ENCODE results near the gene LRRC66. TPM values are rescaled to one million over a fixed set of nuclear protein-coding genes. Genes with fewer than 3 reads are reported as not detected.

The LRRC66 gene
- total and polyA plus RNA-seq, 8 donors = 0.12 to 5.1 (median 2.5) TPM; not detected in 2

DNA sequence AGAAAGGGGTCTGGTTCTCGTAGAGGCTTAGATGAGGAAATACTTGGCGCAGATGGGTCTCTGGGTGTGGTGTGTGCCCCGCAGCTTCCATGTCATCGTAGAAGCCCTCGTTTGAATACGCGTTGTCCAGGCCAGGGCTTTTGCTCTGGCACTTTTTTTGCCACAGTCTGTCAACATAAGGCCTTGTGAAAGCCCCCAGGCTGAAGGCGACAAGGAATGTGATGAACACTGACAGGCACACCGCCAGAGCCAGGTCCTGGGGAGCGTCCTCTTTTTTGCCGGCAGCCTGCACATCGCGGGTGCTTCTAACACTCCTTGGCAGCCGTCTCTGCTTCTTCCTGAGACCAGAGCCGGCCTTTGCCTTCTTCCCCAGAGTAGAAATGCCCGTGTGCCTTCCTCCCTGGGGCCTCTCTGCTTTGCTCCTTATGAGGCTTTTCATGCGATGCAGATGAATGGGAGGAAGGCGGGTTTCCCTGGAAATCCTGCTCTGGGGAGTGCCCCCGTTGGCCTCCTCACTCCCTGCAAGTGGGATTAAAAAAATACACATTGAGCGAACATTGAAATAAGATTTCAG is 24.4 kb downstream of the LRRC66 start:
- Histone ChIP-seq H3K9me3 (peaks cover 0 to 9% (median 6%) of the 10 kb centered on the region in 4 donors), H3K36me3 (no peaks in the 10 kb centered on the region), H3K27me3 (no peaks in the 10 kb centered on the region), H3K27ac (no peak overlapping the region), H3K4me1 (no peaks in the 10 kb centered on the region), H3K4me3 (no peak overlapping the region)
- intact Hi-C loops (cut with DNase I; ENCODE audit: low total_unique reads) = no loop called here
- no peak for DNase-seq
- WGBS, 5 donors = 63 to 73% (median 66%) methylated on average over 20 of the region's 20 CpGs
- TF ChIP-seq EP300 (IDR thresholded peaks at IDR 0.05) = no peak
- TF ChIP-seq POLR2AphosphoS5 (IDR thresholded peaks at IDR 0.05) = no peak
- TF ChIP-seq, protein P1, sequence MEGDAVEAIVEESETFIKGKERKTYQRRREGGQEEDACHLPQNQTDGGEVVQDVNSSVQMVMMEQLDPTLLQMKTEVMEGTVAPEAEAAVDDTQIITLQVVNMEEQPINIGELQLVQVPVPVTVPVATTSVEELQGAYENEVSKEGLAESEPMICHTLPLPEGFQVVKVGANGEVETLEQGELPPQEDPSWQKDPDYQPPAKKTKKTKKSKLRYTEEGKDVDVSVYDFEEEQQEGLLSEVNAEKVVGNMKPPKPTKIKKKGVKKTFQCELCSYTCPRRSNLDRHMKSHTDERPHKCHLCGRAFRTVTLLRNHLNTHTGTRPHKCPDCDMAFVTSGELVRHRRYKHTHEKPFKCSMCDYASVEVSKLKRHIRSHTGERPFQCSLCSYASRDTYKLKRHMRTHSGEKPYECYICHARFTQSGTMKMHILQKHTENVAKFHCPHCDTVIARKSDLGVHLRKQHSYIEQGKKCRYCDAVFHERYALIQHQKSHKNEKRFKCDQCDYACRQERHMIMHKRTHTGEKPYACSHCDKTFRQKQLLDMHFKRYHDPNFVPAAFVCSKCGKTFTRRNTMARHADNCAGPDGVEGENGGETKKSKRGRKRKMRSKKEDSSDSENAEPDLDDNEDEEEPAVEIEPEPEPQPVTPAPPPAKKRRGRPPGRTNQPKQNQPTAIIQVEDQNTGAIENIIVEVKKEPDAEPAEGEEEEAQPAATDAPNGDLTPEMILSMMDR (IDR thresholded peaks at IDR 0.05) = no peak

DNA sequence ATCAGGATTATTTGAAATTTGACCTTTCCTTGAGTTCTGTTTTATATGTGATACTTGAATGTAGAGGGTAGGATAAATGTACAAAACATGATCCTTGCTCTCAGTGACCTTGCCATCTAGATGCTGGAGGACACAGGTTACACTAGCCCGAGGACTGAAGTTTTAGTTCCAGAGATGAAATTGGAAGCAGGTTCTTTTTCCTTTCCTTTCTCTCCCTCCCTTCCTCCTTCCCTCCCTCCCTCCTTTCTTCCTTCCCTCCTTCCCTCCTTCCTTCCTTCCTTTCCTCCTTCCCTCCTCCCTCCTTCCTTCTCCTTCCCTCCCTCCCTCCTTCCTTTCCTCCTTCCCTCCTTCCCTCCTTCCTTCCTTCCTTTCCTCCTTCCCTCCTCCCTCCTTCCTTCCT is 54.3 kb downstream of the LRRC66 start:
- H3K9me3 ChIP-seq = no peaks in the 10 kb centered on the region
- intact Hi-C loops (cut with DNase I; ENCODE audit: low total_unique reads) = no loop called here
- DNase-seq = no peak
- no peaks in the 10 kb centered on the region for H3K27me3 ChIP-seq
- 48 to 85% (median 78%) methylated on average over 1 of the region's 1 CpG for WGBS, 5 donors
- TF ChIP-seq POLR2A (IDR thresholded peaks at IDR 0.05) = no peak
- TF ChIP-seq EP300 (IDR thresholded peaks at IDR 0.05) = no peak
- TF ChIP-seq, protein P1 (IDR thresholded peaks at IDR 0.05) = no peak
- TF ChIP-seq POLR2AphosphoS5 (IDR thresholded peaks at IDR 0.05) = no peak
- no peak overlapping the region for H3K4me3 ChIP-seq
- no peaks in the 10 kb centered on the region for H3K36me3 ChIP-seq
- no peak overlapping the region for H3K27ac ChIP-seq
- H3K4me1 ChIP-seq = no peaks in the 10 kb centered on the region

DNA sequence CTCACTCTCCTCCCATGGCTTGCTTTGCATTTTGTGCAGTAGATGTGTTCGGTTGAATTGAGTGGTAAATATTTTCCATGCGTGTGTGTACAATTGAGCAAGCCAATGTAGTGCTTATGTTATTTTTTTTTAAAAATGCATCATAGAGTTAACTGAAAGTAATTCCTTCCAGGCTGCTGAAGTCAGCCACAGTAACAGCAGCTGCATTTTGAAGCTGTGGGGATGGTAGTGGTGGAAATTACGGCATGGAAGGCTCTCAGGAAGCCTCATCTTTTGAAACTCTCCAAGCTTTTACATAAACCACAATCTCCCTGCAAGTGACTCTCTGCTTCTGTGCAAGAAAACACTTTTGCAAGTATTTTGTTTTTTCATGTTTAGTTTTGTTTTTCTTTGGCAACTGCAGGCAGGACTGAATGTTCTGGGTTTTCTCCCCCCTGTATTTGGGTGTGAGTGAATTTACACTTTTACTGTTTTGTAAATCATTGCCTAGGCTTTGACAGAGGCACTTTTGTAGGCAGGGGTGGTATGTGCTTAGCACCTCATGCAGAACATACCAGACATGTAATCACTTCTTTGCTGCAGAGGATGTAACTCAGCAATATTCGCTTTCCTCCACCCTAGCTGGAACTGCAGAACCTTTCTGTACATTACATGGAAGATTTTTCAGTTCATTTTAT is 56.2 kb downstream of the LRRC66 start:
- no peaks in the 10 kb centered on the region for H3K36me3 ChIP-seq
- H3K27me3 ChIP-seq = no peaks in the 10 kb centered on the region
- intact Hi-C loops (cut with DNase I; ENCODE audit: low total_unique reads) = no loop called here
- H3K9me3 ChIP-seq = no peaks in the 10 kb centered on the region
- TF ChIP-seq POLR2AphosphoS5 (IDR thresholded peaks at IDR 0.05) (no peak), POLR2A (IDR thresholded peaks at IDR 0.05) (no peak), EP300 (IDR thresholded peaks at IDR 0.05) (no peak)
- TF ChIP-seq, protein P1 (IDR thresholded peaks at IDR 0.05) = no peak
- H3K27ac ChIP-seq = no peak overlapping the region
- peak in 1 of 2 donors; percentile 10 for DNase-seq
- no peaks in the 10 kb centered on the region for H3K4me1 ChIP-seq
- 64 to 73% (median 68%) methylated on average over 4 of the region's 4 CpGs for WGBS, 5 donors
- H3K4me3 ChIP-seq = no peak overlapping the region

DNA sequence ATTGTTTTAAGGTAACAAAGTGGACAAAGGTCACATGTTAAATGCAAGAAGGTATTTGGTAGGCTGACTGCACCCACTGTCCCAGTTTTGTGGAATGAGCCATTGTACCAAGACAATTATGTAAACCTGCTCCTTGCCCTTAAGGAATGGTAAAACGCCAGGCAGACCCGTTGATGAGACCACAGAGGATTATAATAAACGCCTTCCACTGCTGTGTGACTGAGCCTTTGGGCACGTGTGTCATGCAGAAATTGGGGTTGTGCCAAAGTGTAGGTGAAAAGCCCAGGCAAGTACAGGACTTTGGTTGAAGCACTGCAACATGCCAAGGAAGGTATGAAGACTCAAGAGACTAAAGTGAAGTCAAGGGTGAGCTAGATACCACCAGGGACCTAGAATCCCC is 59.7 kb downstream of the LRRC66 start:
- intact Hi-C loops (cut with DNase I; ENCODE audit: low total_unique reads) = no loop called here
- Histone ChIP-seq H3K27ac (no peak overlapping the region), H3K4me3 (no peak overlapping the region), H3K36me3 (no peaks in the 10 kb centered on the region), H3K4me1 (no peaks in the 10 kb centered on the region), H3K9me3 (no peaks in the 10 kb centered on the region), H3K27me3 (no peaks in the 10 kb centered on the region)
- 45 to 57% (median 54%) methylated on average over 4 of the region's 4 CpGs for WGBS, 5 donors
- TF ChIP-seq, protein P1 (IDR thresholded peaks at IDR 0.05) = no peak
- no peak for TF ChIP-seq EP300 (IDR thresholded peaks at IDR 0.05)
- no peak for TF ChIP-seq POLR2AphosphoS5 (IDR thresholded peaks at IDR 0.05)
- TF ChIP-seq POLR2A (IDR thresholded peaks at IDR 0.05) = no peak
- no peak for DNase-seq

Data from stomach (tissue), 9 donors.